ENCODE measurements around the gene ADAM19.
"Not testable (repeated sequence)": the region's sequence is repeated elsewhere in the genome, so short reads cannot be mapped to it uniquely, and the experiment has no call there.

The ADAM19 gene

GRCh38 chr5:157458835-157459234 lies 116.7 kb downstream of the ADAM19 start:
- DNase-seq: peak; percentile 56

GRCh38 chr5:157457391-157457790 lies 118.2 kb downstream of the ADAM19 start:
- DNase-seq: peak; percentile 14

DNA sequence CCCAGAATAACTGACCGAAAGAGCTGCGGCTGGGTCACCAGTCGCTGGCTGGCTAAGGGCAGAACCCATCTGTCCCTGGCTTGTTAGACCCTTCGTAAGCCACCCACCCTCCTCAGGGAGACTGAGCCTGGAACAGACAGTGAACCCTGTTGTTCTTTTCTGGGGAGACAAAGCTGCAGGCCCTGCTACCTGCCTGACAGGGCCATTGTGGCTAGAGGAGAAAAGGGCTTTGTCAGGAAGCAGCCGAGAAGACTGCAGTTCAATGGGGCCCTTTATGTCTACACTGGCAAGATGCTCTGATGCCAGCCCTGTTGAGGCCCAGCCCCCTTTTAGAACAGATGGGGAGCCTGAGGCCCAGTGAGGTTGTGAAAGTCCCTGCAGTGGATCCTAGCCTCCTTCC lies 119.3 kb downstream of the ADAM19 start:
- DNase-seq: peak; percentile 57

- peak; percentile 42 for DNase-seq
Observed at GRCh38 chr5:157455057-157455456, 120.5 kb downstream of the ADAM19 start.

GRCh38 chr5:157454273-157454672 lies 121.3 kb downstream of the ADAM19 start:
- peak; percentile 53 for DNase-seq

GRCh38 chr5:157451806-157452205 lies 123.8 kb downstream of the ADAM19 start:
- DNase-seq: peak; percentile 70

- no peak for DNase-seq
Observed at GRCh38 chr5:157450024-157450423, 125.6 kb downstream of the ADAM19 start.

DNA sequence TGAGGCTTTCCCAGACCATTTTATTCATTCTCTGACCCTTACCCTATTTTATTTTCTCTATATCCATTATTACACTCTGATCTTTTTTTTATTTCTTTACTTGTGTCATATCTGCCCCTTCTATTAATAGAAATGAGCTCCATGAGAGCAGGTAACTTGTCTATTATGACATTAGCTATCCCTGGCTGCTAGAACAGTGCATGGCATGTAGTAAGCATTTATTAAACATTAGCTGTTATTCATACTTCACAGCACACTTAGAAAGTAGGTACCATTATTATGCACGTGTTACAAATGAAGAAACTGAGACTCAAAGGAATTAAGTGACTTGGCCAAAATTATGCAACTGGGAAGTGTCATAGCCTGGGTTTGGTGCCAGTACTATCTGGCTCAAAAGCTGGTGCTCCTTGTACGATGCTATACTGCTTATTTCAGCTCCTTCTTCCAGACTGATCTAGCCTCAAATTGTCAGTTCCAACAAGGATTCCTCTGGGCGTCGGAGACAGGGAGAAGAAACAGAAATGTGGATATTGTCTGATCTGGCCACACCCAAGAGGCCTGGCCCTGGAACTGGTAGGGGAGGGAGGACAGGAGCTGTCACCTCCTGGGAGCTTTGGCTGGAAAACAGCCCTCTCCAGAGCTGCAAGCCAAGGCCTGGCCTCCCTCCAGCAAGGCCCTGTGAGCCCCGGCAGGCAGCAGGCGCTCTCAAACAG lies 126.4 kb downstream of the ADAM19 start:
- DNase-seq: peak; percentile 83

- peak; percentile 82 for DNase-seq
Observed at GRCh38 chr5:157447201-157447637, 128.4 kb downstream of the ADAM19 start.

- peak; percentile 29 for DNase-seq
Observed at GRCh38 chr5:157446412-157446935, 129.1 kb downstream of the ADAM19 start.

DNA sequence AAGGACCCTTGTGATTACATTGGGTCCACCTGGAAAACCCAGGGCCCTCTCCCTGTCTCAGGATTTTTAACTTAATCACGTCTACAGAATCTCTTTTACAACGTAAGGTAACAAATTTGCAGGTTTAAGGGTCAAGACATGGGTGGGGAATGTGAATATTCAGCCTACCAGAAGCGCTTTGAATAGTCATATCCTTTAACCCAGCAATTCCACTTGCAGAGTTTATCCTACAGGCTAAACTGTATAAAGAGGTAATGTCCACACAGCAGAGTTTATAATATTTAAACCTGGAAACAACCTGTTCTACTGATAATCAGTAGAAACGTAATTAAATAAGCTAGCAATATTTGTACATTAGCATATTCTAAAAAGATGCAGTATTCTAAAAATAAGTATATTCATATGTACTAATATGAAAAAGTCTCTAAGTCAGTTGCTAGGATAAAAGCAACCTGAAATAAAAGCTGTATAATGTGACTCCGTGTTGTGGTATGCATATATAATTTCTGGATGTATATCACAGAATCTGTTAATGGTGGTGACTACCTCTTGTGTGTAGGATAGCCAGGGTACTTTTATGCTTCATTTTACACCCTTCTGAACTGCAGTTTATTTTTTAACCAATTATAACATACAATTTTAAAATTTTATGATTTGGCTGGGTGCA lies 129.7 kb downstream of the ADAM19 start:
- DNase-seq: no peak

- DNase-seq: no peak
Observed at GRCh38 chr5:157444224-157444623, 131.4 kb downstream of the ADAM19 start.

- DNase-seq: peak; percentile 30
Observed at GRCh38 chr5:157443041-157443549, 132.5 kb downstream of the ADAM19 start.

DNA sequence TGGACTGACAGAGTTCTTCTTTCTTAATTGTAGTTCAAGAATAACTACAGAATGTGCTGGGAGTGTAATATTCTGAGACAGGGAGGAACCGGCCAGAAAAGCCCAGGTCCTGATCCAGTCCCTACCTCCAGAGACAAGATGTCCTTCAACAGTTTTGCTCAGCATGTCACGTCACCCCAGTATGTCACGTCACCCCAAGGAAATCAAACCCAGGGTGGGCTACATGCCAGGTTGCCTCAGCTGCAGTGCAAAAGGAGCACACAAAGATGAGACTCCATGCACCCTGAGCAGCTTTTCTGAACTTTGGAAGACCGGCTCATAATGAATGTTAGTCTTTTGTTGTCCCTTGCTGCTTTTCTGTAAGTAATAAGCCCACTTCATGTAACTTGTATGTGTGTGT lies 141.5 kb downstream of the ADAM19 start:
- no peak for DNase-seq

GRCh38 chr5:157431544-157432200 lies 143.9 kb downstream of the ADAM19 start:
- no peak for DNase-seq

DNA sequence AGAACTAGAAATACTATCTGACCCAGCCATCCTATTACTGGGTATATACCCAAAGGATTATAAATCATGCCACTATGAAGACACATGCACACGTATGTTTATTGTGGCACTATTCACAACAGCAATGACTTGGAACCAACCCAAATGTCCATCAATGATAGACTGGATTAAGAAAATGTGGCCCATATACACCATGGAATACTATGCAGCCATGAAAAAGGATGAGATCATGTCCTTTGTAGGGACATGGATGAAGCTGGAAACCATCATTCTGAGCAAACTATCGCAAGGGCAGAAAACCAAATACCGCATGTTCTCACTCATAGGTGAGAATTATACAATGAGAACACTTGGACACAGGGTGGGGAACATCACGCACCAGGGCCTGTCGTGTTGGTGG lies 145.7 kb downstream of the ADAM19 start:
- DNase-seq: not testable (repeated sequence)

Measured in islet precursor cell (in vitro differentiated cells).